GM12873 (cell line): Measurements from ENCODE around the gene PRORP.

ENCODE experiments used
- CTCF ChIP-seq: IDR thresholded peaks from 2 replicates; pipeline ENCODE4 v1.5.1; 2012; ENCODE audit warnings: low read depth, mild to moderate bottlenecking, moderate library complexity, low read length, control low read depth; ENCODE audit not compliant: insufficient read depth; ENCODE audit errors: missing control alignments

PRORP gene

GRCh38 chr14:35144029-35144428 lies 21.7 kb downstream of the PRORP start:
- TF ChIP-seq CTCF, result no peak

GRCh38 chr14:35146711-35147149 lies 24.4 kb downstream of the PRORP start:
- no peak for TF ChIP-seq CTCF

GRCh38 chr14:35147186-35147585 lies 24.8 kb downstream of the PRORP start:
- no peak for TF ChIP-seq CTCF

- TF ChIP-seq CTCF, result no peak
These were observed 25.4 kb downstream of the PRORP start for GRCh38 chr14:35147711-35148110.

GRCh38 chr14:35149239-35149638 lies 26.9 kb downstream of the PRORP start:
- no peak for TF ChIP-seq CTCF

GRCh38 chr14:35154016-35154415 lies 31.7 kb downstream of the PRORP start:
- TF ChIP-seq CTCF, result no peak

- TF ChIP-seq CTCF, result no peak
These were observed 33.6 kb downstream of the PRORP start for GRCh38 chr14:35155962-35156361.
